GM23248 (cell line): ENCODE data around the gene PSMB3.

ENCODE experiments used
- EZH2 ChIP-seq: fragments of 200-600 bp; sonication (generic); IDR thresholded peaks from 2 replicates; pipeline ENCODE4 v1.6.1; 2018; ENCODE audit warnings: antibody characterized with exemption, mild to moderate bottlenecking; ENCODE audit not compliant: insufficient read depth, poor library complexity, severe bottlenecking
- EZH2phosphoT487 ChIP-seq: fragments of 200-600 bp; sonication (generic); IDR thresholded peaks from 2 replicates; pipeline ENCODE4 v1.6.1; 2018; ENCODE audit warnings: antibody characterized with exemption, moderate library complexity, mild to moderate bottlenecking, low read depth; ENCODE audit not compliant: insufficient read depth

DNA sequence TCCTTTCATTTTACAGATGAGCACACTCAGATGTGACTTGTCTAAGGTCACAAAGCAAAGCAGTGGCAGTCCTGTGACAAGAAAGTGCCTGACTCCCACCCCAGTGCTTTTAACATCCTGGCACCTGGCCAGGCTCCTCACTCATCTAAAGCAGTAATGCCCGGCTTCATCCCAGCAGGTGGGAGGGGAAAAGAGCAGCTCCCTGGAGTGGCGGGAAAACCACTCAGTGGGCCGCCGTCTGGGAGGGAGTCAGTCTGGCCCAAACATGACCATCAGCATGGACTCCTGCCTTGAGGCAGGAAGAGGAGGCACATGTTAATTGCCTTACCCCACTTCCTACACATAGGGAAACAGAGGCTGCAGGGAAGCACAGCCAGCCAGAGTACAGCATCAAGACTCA is 7.0 kb upstream of the PSMB3 start:
- TF ChIP-seq EZH2phosphoT487 (no peak), EZH2 (no peak)
